ENCODE data around the gene GPR143. TPM values are rescaled to one million over a fixed set of nuclear protein-coding genes. Genes with fewer than 3 reads are reported as not detected.

Gene GPR143
- total and polyA plus RNA-seq, 4 donors = 0.33 to 1.4 (median 0.48) TPM

DNA sequence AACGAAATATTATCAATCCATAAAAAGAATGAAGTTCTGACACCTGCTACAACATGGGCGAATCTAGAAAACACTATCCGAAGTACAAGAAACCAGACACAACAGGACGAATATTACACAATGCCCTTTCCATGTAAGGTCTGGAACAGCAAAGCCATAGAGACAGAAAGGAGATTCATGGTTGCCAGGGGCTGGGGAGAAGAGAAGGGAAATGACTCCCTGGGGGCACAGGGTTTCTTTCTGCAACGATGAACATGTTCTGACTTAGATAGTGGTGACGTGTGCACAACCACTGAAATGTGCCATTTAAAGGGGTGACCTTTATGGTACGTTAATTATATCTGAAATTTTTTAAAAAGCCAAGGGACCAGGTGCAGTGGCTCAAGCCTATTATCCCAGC lies 28.3 kb downstream of the GPR143 start:
- no peaks in the 10 kb centered on the region for H3K36me3 ChIP-seq (ENCODE audit: control insufficient read depth in 4 of 4, insufficient read depth in 3 of 4, low read depth in 1 of 4, low read length in 3 of 4)
- H3K4me3 ChIP-seq (ENCODE audit: low read depth in 1 of 3, low read length in 3 of 3) = no peak overlapping the region
- no peaks in the 10 kb centered on the region for H3K27me3 ChIP-seq (ENCODE audit: control insufficient read depth in 4 of 4, insufficient read depth in 4 of 4, low read length in 3 of 4)
- H3K9me3 ChIP-seq (ENCODE audit: control insufficient read depth in 4 of 4, low read length in 3 of 4) = peaks cover 0 to 7% (median 3%) of the 10 kb centered on the region in 4 donors
- H3K27ac ChIP-seq (ENCODE audit: low read depth in 1 of 2, low read length in 2 of 2) = no peak overlapping the region
- no peaks in the 10 kb centered on the region for H3K4me1 ChIP-seq (ENCODE audit: control insufficient read depth in 4 of 4, insufficient read depth in 4 of 4, low read length in 3 of 4)
- no peak overlapping the region for H3K9ac ChIP-seq (ENCODE audit: low read depth in 1 of 2, low read length in 2 of 2)
- no peak for DNase-seq (ENCODE audit: low spot score)
- 92% methylated on average over 7 of the region's 7 CpGs for WGBS
- TF ChIP-seq HNF4G (IDR thresholded peaks at IDR 0.05) (no peak), TAF1 (conservative IDR thresholded peaks at IDR 0.05) (no peak), NR2F2 (IDR thresholded peaks at IDR 0.05) (no peak)

DNA sequence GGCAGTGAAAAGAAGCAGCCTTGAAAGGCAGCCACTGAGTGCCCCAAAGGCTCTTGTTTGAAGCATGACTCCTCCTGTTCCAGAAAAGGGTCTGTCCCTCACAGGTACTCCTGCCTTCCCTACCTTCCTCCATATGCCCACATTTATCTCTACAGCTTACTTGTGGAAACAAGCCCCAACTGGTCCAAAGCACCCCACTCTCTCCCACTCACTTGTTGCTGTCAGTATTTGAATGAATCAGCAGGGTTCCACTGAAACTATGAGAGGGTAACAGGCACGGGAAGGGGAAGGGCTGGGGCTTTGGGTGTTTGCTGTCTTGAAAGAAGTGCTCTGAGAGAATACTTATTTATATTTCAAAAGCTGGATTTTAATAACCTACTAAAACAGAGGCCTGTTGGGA lies 34.9 kb downstream of the GPR143 start:
- no peak for TF ChIP-seq CTCF (IDR thresholded peaks at IDR 0.05; ENCODE audit: low read depth, low read length, missing input control)
- TF ChIP-seq, protein P1, sequence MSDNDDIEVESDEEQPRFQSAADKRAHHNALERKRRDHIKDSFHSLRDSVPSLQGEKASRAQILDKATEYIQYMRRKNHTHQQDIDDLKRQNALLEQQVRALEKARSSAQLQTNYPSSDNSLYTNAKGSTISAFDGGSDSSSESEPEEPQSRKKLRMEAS (IDR thresholded peaks at IDR 0.05) = no peak
- TF ChIP-seq YY1 (IDR thresholded peaks at IDR 0.05) = no peak
- no peak for TF ChIP-seq HNF4G (IDR thresholded peaks at IDR 0.05)
- TF ChIP-seq SP1 (IDR thresholded peaks at IDR 0.05) = no peak
- TF ChIP-seq, protein P2, sequence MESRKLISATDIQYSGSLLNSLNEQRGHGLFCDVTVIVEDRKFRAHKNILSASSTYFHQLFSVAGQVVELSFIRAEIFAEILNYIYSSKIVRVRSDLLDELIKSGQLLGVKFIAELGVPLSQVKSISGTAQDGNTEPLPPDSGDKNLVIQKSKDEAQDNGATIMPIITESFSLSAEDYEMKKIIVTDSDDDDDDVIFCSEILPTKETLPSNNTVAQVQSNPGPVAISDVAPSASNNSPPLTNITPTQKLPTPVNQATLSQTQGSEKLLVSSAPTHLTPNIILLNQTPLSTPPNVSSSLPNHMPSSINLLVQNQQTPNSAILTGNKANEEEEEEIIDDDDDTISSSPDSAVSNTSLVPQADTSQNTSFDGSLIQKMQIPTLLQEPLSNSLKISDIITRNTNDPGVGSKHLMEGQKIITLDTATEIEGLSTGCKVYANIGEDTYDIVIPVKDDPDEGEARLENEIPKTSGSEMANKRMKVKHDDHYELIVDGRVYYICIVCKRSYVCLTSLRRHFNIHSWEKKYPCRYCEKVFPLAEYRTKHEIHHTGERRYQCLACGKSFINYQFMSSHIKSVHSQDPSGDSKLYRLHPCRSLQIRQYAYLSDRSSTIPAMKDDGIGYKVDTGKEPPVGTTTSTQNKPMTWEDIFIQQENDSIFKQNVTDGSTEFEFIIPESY (IDR thresholded peaks at IDR 0.05) = no peak
- TF ChIP-seq, protein P3, sequence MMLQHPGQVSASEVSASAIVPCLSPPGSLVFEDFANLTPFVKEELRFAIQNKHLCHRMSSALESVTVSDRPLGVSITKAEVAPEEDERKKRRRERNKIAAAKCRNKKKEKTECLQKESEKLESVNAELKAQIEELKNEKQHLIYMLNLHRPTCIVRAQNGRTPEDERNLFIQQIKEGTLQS (IDR thresholded peaks at IDR 0.05) = no peak
- no peak for TF ChIP-seq TAF1 (conservative IDR thresholded peaks at IDR 0.05)
- no peak for TF ChIP-seq FOXA1 (IDR thresholded peaks at IDR 0.05)
- TF ChIP-seq JUND (IDR thresholded peaks at IDR 0.05) = no peak
- no peak for TF ChIP-seq FOXA2 (IDR thresholded peaks at IDR 0.05)
- TF ChIP-seq RAD21 (IDR thresholded peaks at IDR 0.05) = no peak
- no peak for TF ChIP-seq GABPA (IDR thresholded peaks at IDR 0.05 in 1 of 2, conservative IDR thresholded peaks at IDR 0.05 in 1 of 2)
- no peak for TF ChIP-seq RXRA (IDR thresholded peaks at IDR 0.05)
- TF ChIP-seq REST (IDR thresholded peaks at IDR 0.05) = no peak
- H3K36me3 ChIP-seq (ENCODE audit: control insufficient read depth in 4 of 4, insufficient read depth in 3 of 4, low read depth in 1 of 4, low read length in 3 of 4) = no peaks in the 10 kb centered on the region
- peaks cover 0 to 32% (median 9%) of the 10 kb centered on the region in 4 donors for H3K9me3 ChIP-seq (ENCODE audit: control insufficient read depth in 4 of 4, low read length in 3 of 4)
- no peaks in the 10 kb centered on the region for H3K27me3 ChIP-seq (ENCODE audit: control insufficient read depth in 4 of 4, insufficient read depth in 4 of 4, low read length in 3 of 4)
- no peak for DNase-seq (ENCODE audit: low spot score)
- H3K4me1 ChIP-seq (ENCODE audit: control insufficient read depth in 4 of 4, insufficient read depth in 4 of 4, low read length in 3 of 4) = no peaks in the 10 kb centered on the region
- H3K27ac ChIP-seq (ENCODE audit: low read depth in 1 of 2, low read length in 2 of 2) = no peak overlapping the region
- H3K9ac ChIP-seq (ENCODE audit: low read depth in 1 of 2, low read length in 2 of 2) = no peak overlapping the region
- no peak overlapping the region for H3K4me3 ChIP-seq (ENCODE audit: low read depth in 1 of 3, low read length in 3 of 3)
- 85% methylated on average over 1 of the region's 1 CpG for WGBS
